SIG-M5 (cell line): ENCODE results near the gene LCP2.

Experiments
- DNase-seq: peaks from one replicate; lab custom pipeline; 2025; lab: John Stamatoyannopoulos, UW

Gene LCP2

DNA sequence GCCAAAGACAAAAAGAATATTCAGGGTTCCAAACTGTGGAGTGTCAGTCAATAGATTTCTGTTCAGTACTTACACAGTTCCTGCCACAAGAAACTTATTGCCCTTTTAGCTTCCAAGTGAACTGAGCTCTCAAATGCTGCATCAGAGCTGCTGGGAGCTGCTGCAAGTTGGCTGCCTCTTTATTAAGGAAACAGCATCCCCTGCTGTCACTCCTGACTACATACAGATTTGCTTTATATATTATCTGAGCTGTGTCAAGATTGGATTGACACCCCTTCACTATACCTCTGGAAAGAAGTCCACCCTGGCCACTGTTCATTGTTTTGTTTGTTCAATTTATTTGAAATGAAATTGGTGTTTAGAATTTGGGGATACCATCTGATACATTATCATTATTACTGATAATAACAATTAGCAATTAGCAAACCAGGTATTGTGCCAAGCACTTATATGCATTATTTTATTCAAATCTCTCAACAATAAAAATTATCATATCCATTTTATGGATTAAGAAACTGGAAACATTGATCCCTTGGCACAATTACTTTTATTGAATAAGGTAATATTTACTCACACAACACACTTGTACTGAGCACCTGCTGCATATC, 81.2 kb downstream of the LCP2 start:
- no peak for DNase-seq

- no peak for DNase-seq
Observed at GRCh38 chr5:170211575-170212334, 85.8 kb downstream of the LCP2 start.

- DNase-seq: no peak
Observed at GRCh38 chr5:170206958-170207357, 90.6 kb downstream of the LCP2 start.

- no peak for DNase-seq
Observed at GRCh38 chr5:170206216-170206615, 91.4 kb downstream of the LCP2 start.

- DNase-seq: no peak
Observed at GRCh38 chr5:170204202-170204601, 93.4 kb downstream of the LCP2 start.

DNA sequence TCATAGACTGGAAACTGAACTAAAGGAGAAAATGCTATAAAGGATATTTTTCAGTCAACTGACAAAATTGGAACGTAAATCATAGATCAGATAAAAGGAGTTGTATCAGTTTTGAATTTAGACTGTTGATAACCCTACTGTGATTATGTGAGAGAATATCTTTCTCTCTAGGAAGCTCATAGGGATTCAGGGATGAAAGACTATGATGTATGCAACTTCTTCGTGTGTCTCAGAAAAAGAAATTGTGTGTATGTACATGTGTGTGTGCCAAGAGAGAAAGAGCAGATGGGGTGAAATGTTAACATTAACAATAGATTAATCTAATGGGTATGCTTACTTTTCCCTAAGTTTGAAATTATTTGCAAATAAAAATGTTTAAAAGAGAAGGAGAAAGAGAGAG, 95.5 kb downstream of the LCP2 start:
- DNase-seq: no peak

- DNase-seq: no peak
Observed at GRCh38 chr5:170201311-170201710, 96.3 kb downstream of the LCP2 start.

DNA sequence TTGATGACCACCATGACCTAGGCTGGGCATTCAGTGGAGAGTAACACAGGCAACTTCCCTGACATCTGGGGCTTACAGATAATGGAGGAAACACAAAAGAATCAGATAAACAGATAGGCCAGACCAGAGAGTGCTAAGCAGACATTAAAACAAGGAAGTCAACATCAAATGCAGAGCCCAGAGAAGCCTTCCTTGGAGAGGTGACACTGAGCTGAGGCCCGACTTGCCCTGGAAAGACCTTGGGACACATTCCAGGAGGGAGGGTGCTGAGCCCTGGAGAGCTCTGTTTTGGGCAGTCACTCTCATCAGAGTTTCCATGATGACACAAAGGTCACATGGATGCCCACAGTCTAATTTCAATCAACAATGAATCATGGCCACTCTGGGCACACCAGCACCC, 96.7 kb downstream of the LCP2 start:
- DNase-seq: no peak
